Keratinocyte (primary cell): Measurements from ENCODE around the gene MRTFA.

Source experiments
- EZH2 ChIP-seq: IDR thresholded peaks from one replicate; pipeline ENCODE4 v1.6.1; 2012; ENCODE audit warnings: inconsistent platforms, mild to moderate bottlenecking, low read length, moderate library complexity
- TF ChIP-seq, protein P1 (sequence below), 3 experiments: IDR thresholded peaks in 1 of 3; conservative IDR thresholded peaks in 1 of 3; optimal IDR thresholded peaks in 1 of 3; 2 replicates in 2 of 3; 3 replicates in 1 of 3; pipeline versions ENCODE3 to v1.5.1; 2011; ENCODE audit warnings: low read length in 3 of 3, mild to moderate bottlenecking in 3 of 3, moderate library complexity in 2 of 3, control low read depth in 1 of 3, inconsistent platforms in 1 of 3; ENCODE audit not compliant: insufficient read depth in 2 of 3; ENCODE audit errors: extremely low read depth in 1 of 3

DNA sequence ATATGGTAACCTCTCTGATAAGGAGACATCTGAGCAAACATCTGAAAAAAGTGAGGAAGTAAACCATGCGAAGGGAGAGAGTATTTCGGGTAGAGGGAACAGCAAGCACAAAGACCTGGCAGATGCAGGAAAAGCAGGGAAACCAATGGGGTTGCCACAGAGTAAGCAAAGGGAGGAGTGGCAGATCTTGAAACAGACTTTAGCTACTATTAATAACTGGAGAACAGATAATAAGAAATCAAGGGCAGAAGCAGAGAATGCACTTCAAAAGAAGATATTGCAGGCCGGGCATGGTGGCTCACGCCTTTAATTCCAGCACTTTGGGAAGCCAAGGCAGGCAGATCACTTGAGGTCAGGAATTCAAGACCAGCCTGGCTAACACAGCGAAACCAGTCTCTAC, 18.1 kb downstream of the MRTFA start:
- TF ChIP-seq, protein P1, sequence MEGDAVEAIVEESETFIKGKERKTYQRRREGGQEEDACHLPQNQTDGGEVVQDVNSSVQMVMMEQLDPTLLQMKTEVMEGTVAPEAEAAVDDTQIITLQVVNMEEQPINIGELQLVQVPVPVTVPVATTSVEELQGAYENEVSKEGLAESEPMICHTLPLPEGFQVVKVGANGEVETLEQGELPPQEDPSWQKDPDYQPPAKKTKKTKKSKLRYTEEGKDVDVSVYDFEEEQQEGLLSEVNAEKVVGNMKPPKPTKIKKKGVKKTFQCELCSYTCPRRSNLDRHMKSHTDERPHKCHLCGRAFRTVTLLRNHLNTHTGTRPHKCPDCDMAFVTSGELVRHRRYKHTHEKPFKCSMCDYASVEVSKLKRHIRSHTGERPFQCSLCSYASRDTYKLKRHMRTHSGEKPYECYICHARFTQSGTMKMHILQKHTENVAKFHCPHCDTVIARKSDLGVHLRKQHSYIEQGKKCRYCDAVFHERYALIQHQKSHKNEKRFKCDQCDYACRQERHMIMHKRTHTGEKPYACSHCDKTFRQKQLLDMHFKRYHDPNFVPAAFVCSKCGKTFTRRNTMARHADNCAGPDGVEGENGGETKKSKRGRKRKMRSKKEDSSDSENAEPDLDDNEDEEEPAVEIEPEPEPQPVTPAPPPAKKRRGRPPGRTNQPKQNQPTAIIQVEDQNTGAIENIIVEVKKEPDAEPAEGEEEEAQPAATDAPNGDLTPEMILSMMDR (optimal IDR thresholded peaks at IDR 0.05 in 1 of 3, IDR thresholded peaks at IDR 0.05 in 1 of 3, conservative IDR thresholded peaks at IDR 0.05 in 1 of 3; ENCODE audit: extremely low read depth in 1 of 3, insufficient read depth in 2 of 3, low read length in 3 of 3) = no peak
- no peak for TF ChIP-seq EZH2
